Measurements from ENCODE around the gene C9orf152. TPM values are rescaled to one million over a fixed set of nuclear protein-coding genes. Genes with fewer than 3 reads are reported as not detected.
A peak's percentile ranks its signal among the peaks of the same experiment; 100 is the strongest.

The C9orf152 gene
- total and polyA plus RNA-seq, 2 of the 13 experiments (the other 11 are each of a cell fraction or from before 2014, with no cell fraction given) = 0.24 to 0.48 TPM

- TF ChIP-seq GABPB1 (CRISPR knock-in tag; IDR thresholded peaks at IDR 0.05) (0 out of 2 replicates have a peak, but pooled peaks have one; percentile 19), THAP11 (CRISPR knock-in tag; IDR thresholded peaks at IDR 0.05) (0 out of 2 replicates have a peak, but pooled peaks have one; percentile 28), MED1 (CRISPR knock-in tag; IDR thresholded peaks at IDR 0.05) (peak; percentile 42; the same call in 1 of the 2 replicates), ZNF33A (CRISPR knock-in tag; IDR thresholded peaks at IDR 0.05; ENCODE audit: borderline replicate concordance) (no peak), MIXL1 (CRISPR knock-in tag; IDR thresholded peaks at IDR 0.05) (peak; percentile 58; the same call in 1 of the 2 replicates), RFX1 (IDR thresholded peaks at IDR 0.05) (no peak), ESRRA (CRISPR knock-in tag; IDR thresholded peaks at IDR 0.05; ENCODE audit: low read depth) (no peak), MNT (IDR thresholded peaks at IDR 0.05) (no peak), SMAD9 (CRISPR knock-in tag; IDR thresholded peaks at IDR 0.05) (no peak), GATAD2A (CRISPR knock-in tag; IDR thresholded peaks at IDR 0.05) (peak; percentile 39; the same call in 1 of the 2 replicates), MEF2D (CRISPR knock-in tag; IDR thresholded peaks at IDR 0.05) (no peak), ZNF235 (CRISPR knock-in tag; IDR thresholded peaks at IDR 0.05; ENCODE audit: borderline replicate concordance) (no peak)
Observed at GRCh38 chr9:110188991-110189390, 19.0 kb downstream of the C9orf152 start (continued).

GRCh38 chr9:110188101-110188500, 19.9 kb downstream of the C9orf152 start:
- no peaks in the 10 kb centered on the region for H3K36me3 ChIP-seq (replicated peaks in 1 of 2; ENCODE audit: control insufficient read depth in 1 of 2, insufficient read depth in 2 of 2, low read length in 2 of 2)
- no peaks in the 10 kb centered on the region for H3K27me3 ChIP-seq (ENCODE audit: control insufficient read depth in 1 of 2, insufficient read depth in 2 of 2, low read length in 2 of 2)
- intact Hi-C loops (cut with micrococcal nuclease; ENCODE audit: unreplicated experiment) (no loop called here), in situ Hi-C loops (cut with HindIII; ENCODE audit: extremely low pct_ligation_motif_present, low pct_unique_long_range_greater_than_20kb) (no loop called here)
- CTCF ChIA-PET (ENCODE audit: low intra/inter-chr PET ratio, low total read pairs) = no interaction called here
- 86% methylated on average over 4 of the region's 4 CpGs for WGBS (ENCODE audit: low lambda C conversion rate)
- H3K27ac ChIP-seq (ENCODE audit: extremely low read length, insufficient read depth, low read length) = no peak overlapping the region
- FAIRE-seq (no peak), DNase-seq (ENCODE audit: low spot score) (no peak), ATAC-seq (no peak)
- peaks cover 68% of the 10 kb centered on the region for H3K4me1 ChIP-seq (ENCODE audit: insufficient read depth, low read length)
- BruUV-seq (replicated peaks) = no TSS peak
- no peaks in the 10 kb centered on the region for H4K20me1 ChIP-seq (ENCODE audit: insufficient read depth, low read length)
- H3K79me2 ChIP-seq (ENCODE audit: insufficient read depth, low read length) = no peaks in the 10 kb centered on the region
- POLR2A ChIA-PET = interaction anchor here (1.2 to 4.2 kb wide), 2 partner anchors 10 to 26 kb away, joined by 3 to 12 read pairs; no protein-coding TSS in a partner anchor
- no peak overlapping the region for H3K4me3 ChIP-seq (replicated peaks in 1 of 3; ENCODE audit: insufficient read depth in 1 of 3, low read depth in 2 of 3, low read length in 3 of 3)
- no peak overlapping the region for H3K4me2 ChIP-seq (ENCODE audit: low read depth, low read length)
- no peak overlapping the region for H2AFZ ChIP-seq (ENCODE audit: low read length)
- no peak overlapping the region for H3K9ac ChIP-seq (ENCODE audit: insufficient read depth, low read depth, low read length)
- H3K9me3 ChIP-seq (ENCODE audit: low read length) = no peaks in the 10 kb centered on the region
- no peak for TF ChIP-seq MZF1 (CRISPR knock-in tag; IDR thresholded peaks at IDR 0.05; ENCODE audit: borderline replicate concordance)
- TF ChIP-seq PRDM15 (CRISPR knock-in tag; IDR thresholded peaks at IDR 0.05) = no peak
- no peak for TF ChIP-seq ZNF589 (CRISPR knock-in tag; conservative IDR thresholded peaks at IDR 0.05)
- no peak for TF ChIP-seq ZNF605 (CRISPR knock-in tag; IDR thresholded peaks at IDR 0.05)
- no peak for TF ChIP-seq TEF (CRISPR knock-in tag; IDR thresholded peaks at IDR 0.05)
- TF ChIP-seq ZNF550 (CRISPR knock-in tag; IDR thresholded peaks at IDR 0.05; ENCODE audit: borderline replicate concordance) = no peak
- TF ChIP-seq ARID2 (CRISPR knock-in tag; IDR thresholded peaks at IDR 0.05; ENCODE audit: borderline replicate concordance) = no peak
- no peak for TF ChIP-seq ZNF143 (CRISPR knock-in tag; IDR thresholded peaks at IDR 0.05)
- no peak for TF ChIP-seq ZBTB38 (CRISPR knock-in tag; IDR thresholded peaks at IDR 0.05)
- TF ChIP-seq ZNF792 (CRISPR knock-in tag; IDR thresholded peaks at IDR 0.05) = no peak

Data from HepG2 (cell line).